Activated CD4-positive, alpha-beta T cell treated with anti-CD3 and anti-CD28 coated beads for 24 hours (primary cell): Measurements from ENCODE around the gene GSK3B.

ENCODE experiments used
- DNase-seq, 2 donors: peaks; one replicate each; pipeline ENCODE4 v3.0.0-alpha.2; 2020; ENCODE audit warnings: low read depth in 2 of 2

Gene GSK3B

DNA sequence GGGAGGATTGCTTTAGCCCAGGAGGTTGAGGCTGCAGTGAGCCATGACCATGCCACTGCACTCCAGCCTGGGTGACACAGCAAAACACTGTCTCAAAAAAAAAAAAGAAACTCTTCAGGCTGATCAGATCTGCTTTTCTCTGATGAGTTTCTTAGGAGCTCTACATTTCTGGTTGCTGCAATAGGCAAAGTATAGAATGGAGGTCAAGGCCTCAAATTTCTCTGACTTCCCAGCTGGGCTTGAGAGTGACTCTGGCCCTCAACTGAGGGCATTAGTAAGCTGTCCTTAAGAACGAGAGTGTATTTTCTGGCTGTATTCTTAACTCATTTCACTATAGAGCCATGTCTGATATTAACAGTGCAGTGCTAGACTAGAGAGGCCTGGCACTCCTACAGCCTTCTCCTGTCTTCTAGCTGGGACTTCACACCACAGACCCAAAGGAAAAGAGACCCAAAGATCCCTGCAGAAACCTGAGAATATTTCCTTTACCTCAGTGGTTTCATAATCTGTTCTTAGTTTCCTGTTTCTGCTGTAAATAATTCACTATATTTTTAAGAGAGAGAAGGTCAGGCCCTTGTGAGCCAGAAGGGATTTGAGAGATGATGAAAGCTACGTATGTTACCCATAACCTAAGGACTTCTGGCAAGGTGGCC, 314.4 kb downstream of the GSK3B start:
- DNase-seq: no peak

DNA sequence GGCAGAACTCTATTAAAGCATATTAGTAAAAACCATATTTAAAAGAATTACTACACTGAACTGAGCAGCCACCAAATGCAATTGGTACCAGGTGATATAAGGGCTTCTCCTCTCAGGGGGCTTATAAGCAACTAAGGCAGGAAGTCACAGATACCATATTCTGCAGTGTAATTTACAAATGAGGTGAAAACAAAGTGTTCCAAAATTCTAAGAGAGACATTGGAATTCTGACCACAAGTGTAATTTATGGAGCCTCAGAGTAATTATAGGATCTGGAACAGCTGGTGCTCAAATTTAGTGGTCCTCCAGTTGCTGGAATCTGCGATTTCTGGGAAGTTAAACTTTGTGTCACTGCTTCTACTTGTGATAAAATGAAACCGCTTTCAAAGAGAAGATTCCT, 315.4 kb downstream of the GSK3B start:
- no peak for DNase-seq

DNA sequence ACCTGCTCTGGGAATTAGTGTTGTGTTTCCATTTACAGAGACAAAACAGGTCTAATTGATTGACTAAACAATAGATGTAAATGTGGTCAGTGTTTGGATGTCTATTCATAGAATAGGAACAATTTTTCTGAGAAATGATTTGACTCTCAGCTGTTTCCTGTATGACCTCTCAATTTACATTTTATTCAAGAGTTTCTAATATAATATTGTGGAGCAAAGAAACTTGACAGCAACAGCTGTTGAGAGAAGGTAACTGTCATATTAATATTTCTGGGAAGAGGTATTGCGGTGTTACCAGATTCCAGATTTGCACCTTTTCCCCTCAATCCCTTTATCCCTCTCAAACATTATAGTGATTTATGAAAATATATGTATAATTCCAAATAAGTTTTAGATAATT, 316.1 kb downstream of the GSK3B start:
- no peak for DNase-seq

DNA sequence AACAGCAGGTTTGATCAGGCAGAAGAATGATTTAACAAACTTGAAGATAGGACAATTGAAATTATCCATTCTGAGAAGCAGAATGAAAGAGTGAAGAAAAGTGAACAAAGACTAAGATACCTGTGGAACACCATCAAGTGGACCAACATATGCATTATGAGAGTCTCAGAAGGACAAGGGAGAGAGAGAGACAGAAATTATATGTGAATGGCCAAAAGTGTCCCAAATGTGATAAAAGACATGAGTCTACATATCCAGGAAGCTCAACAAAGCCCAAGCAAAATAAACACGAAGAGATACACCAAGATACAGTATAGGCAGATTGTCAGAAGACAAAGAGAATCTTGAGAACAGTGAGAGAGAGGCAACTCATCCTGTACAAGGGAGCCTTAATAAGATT, 317.9 kb downstream of the GSK3B start:
- DNase-seq: no peak

GRCh38 chr3:119774444-119774843, 319.8 kb downstream of the GSK3B start:
- DNase-seq: no peak
